ENCODE results near the gene KCNN1.
"Not testable (repeated sequence)": the region's sequence is repeated elsewhere in the genome, so short reads cannot be mapped to it uniquely, and the experiment has no call there.

Gene KCNN1

GRCh38 chr19:17969096-17969792 is 2.3 kb downstream of the KCNN1 start:
- DNase-seq: no peak

- DNase-seq: no peak
These were observed 5.3 kb downstream of the KCNN1 start for GRCh38 chr19:17972230-17972629.

GRCh38 chr19:17973759-17974158 is 6.9 kb downstream of the KCNN1 start:
- DNase-seq: no peak

- DNase-seq: no peak
These were observed 7.6 kb downstream of the KCNN1 start for GRCh38 chr19:17974551-17974950.

GRCh38 chr19:17975032-17975431 is 8.1 kb downstream of the KCNN1 start:
- no peak for DNase-seq

GRCh38 chr19:17977021-17977420 is 10.1 kb downstream of the KCNN1 start:
- no peak for DNase-seq

- no peak for DNase-seq
These were observed 10.6 kb downstream of the KCNN1 start for GRCh38 chr19:17977488-17977887.

- DNase-seq: no peak
These were observed 14.7 kb downstream of the KCNN1 start for GRCh38 chr19:17981611-17982010.

- no peak for DNase-seq
These were observed 15.5 kb downstream of the KCNN1 start for GRCh38 chr19:17982430-17982829.

GRCh38 chr19:17985037-17985818 is 18.3 kb downstream of the KCNN1 start:
- no peak for DNase-seq

GRCh38 chr19:17986569-17986968 is 19.7 kb downstream of the KCNN1 start:
- not testable (repeated sequence) for DNase-seq

GRCh38 chr19:17988161-17988560 is 21.3 kb downstream of the KCNN1 start:
- DNase-seq: no peak

GRCh38 chr19:17989425-17990094 is 22.7 kb downstream of the KCNN1 start:
- DNase-seq: no peak

GRCh38 chr19:17993076-17993813 is 26.3 kb downstream of the KCNN1 start:
- no peak for DNase-seq

- peak; percentile 67 for DNase-seq
These were observed 30.0 kb downstream of the KCNN1 start for GRCh38 chr19:17996826-17997316.

GRCh38 chr19:17997969-17998826 is 31.3 kb downstream of the KCNN1 start:
- no peak for DNase-seq

GRCh38 chr19:17998827-17999150 is 31.9 kb downstream of the KCNN1 start:
- no peak for DNase-seq

- no peak for DNase-seq
These were observed 33.0 kb downstream of the KCNN1 start for GRCh38 chr19:17999684-18000479.

GRCh38 chr19:18000480-18000914 is 33.6 kb downstream of the KCNN1 start:
- no peak for DNase-seq

GRCh38 chr19:18000915-18001776 is 34.2 kb downstream of the KCNN1 start:
- peak; percentile 95 for DNase-seq

Measured in fibroblast of skin of back (primary cell).